Fibroblast of the aortic adventitia (primary cell): Measurements from ENCODE around the gene CLUH. TPM values are rescaled to one million over a fixed set of nuclear protein-coding genes. Genes with fewer than 3 reads are reported as not detected.
"Not testable (repeated sequence)": the region's sequence is repeated elsewhere in the genome, so short reads cannot be mapped to it uniquely, and the experiment has no call there.

ENCODE experiments used
- DNase-seq: peaks from one replicate; pipeline ENCODE4 v3.0.0-alpha.2; 2010; ENCODE audit warnings: low read depth
- H3K4me3 ChIP-seq: 2 replicates; pipeline ENCODE4 v1.5.1; 2011; ENCODE audit warnings: low read depth, mild to moderate bottlenecking, control low read depth, low read length, moderate library complexity
- CTCF ChIP-seq: IDR thresholded peaks from 2 replicates; pipeline ENCODE4 v1.5.1; 2011; ENCODE audit warnings: mild to moderate bottlenecking, low read length, control low read depth, inconsistent platforms; ENCODE audit not compliant: insufficient read depth
- total RNA-seq: library from RNA; depleted of rRNA; stranded (reverse); fragments of >200 nt; gene quantifications from 2 replicates; pipeline ENCODE4 v1.2.3, GENCODE V29; 2012; ENCODE audit warnings: low replicate concordance

The CLUH gene
- total RNA-seq, 1 donor, result 39.1 TPM

- H3K4me3 ChIP-seq, result no peak overlapping the region
- no peak for DNase-seq
- no peak for TF ChIP-seq CTCF
These were observed 9.4 kb downstream of the CLUH start for GRCh38 chr17:2701996-2702741.

- no peak for TF ChIP-seq CTCF
- DNase-seq, result no peak
- no peak overlapping the region for H3K4me3 ChIP-seq
These were observed 10.2 kb downstream of the CLUH start for GRCh38 chr17:2701161-2701995.

GRCh38 chr17:2700491-2701141 lies 10.9 kb downstream of the CLUH start:
- no peak for TF ChIP-seq CTCF
- DNase-seq, result no peak
- no peak overlapping the region for H3K4me3 ChIP-seq

GRCh38 chr17:2700030-2700490 lies 11.5 kb downstream of the CLUH start:
- DNase-seq, result no peak
- no peak overlapping the region for H3K4me3 ChIP-seq
- TF ChIP-seq CTCF, result no peak

- not testable (repeated sequence) for DNase-seq, H3K4me3 ChIP-seq
These were observed 12.3 kb downstream of the CLUH start for GRCh38 chr17:2699216-2699805.

GRCh38 chr17:2697611-2698162 lies 13.9 kb downstream of the CLUH start:
- no peak overlapping the region for H3K4me3 ChIP-seq
- DNase-seq, result no peak
- no peak for TF ChIP-seq CTCF
